Panc1 (cell line): ENCODE results near the gene SH2D1B. TPM values are rescaled to one million over a fixed set of nuclear protein-coding genes. Genes with fewer than 3 reads are reported as not detected.

Source experiments
- ATAC-seq: fragments of 200-7000 bp; cut with Tn5 transposase; 2 replicates; pipeline ENCODE4 v1.9.1; 2020; ENCODE audit warnings: mild to moderate bottlenecking, moderate library complexity
- BruUV-seq: library from RNA; stranded (reverse); fragments of 400-500 nt; replicated peaks from 2 replicates; lab custom pipeline; 2021; lab: Mats Ljungman, UMichigan
- CTCF ChIA-PET: fragments of 300-600 bp; sonication (Branson Sonifier 250); formaldehyde crosslinking; loops from one replicate; lab custom pipeline; 2022; ENCODE audit warnings: antibody characterized with exemption; lab: Charles Lee
- POLR2A ChIA-PET: fragments of 300-600 bp; sonication (Branson Sonifier 250); formaldehyde crosslinking; loops from one replicate; lab custom pipeline; 2022; ENCODE audit warnings: antibody characterized with exemption; lab: Charles Lee
- DNase-seq: peaks from one replicate; pipeline ENCODE4 v3.0.0-alpha.2; 2010; ENCODE audit warnings: low read depth, low spot score
- H3K27ac ChIP-seq: 2 replicates; pipeline ENCODE4 v1.5.1; 2011; ENCODE audit warnings: mild to moderate bottlenecking, low read length, inconsistent platforms
- H3K27me3 ChIP-seq: fragments of 200-500 bp; sonication (Bioruptor generic); 2 replicates; pipeline ENCODE4 v1.6.0; 2014; ENCODE audit warnings: low read length, inconsistent platforms; ENCODE audit not compliant: control insufficient read depth, insufficient read depth
- H3K36me3 ChIP-seq: fragments of 200-500 bp; sonication (Bioruptor generic); 2 replicates; pipeline ENCODE4 v1.5.1; 2014; ENCODE audit warnings: inconsistent platforms, mild to moderate bottlenecking, low read length, moderate library complexity; ENCODE audit not compliant: control insufficient read depth, insufficient read depth
- H3K4me1 ChIP-seq: 2 replicates; pipeline ENCODE4 v1.5.1; 2011; ENCODE audit warnings: inconsistent platforms, mild to moderate bottlenecking, low read length, moderate library complexity; ENCODE audit not compliant: control insufficient read depth, insufficient read depth
- H3K4me3 ChIP-seq, 2 experiments: 2 replicates each; pipeline ENCODE4 v1.5.1; 2011 to 2012; ENCODE audit warnings: low read depth in 2 of 2, low read length in 2 of 2, mild to moderate bottlenecking in 2 of 2, inconsistent platforms in 1 of 2, moderate library complexity in 1 of 2
- H3K9me3 ChIP-seq: fragments of 200-500 bp; sonication (Bioruptor generic); 2 replicates; pipeline ENCODE4 v1.5.1; 2014; ENCODE audit warnings: low read depth, mild to moderate bottlenecking, inconsistent platforms, low read length, moderate library complexity; ENCODE audit not compliant: control insufficient read depth, insufficient read depth
- POLR2AphosphoS5 ChIP-seq: IDR thresholded peaks from 2 replicates; pipeline ENCODE4 v1.6.1; 2012; ENCODE audit warnings: mild to moderate bottlenecking, low read depth, low read length, moderate library complexity
- SIN3A ChIP-seq: IDR thresholded peaks from 2 replicates; pipeline ENCODE4 v1.6.1; 2012; ENCODE audit warnings: low read depth, mild to moderate bottlenecking, low read length, moderate library complexity, borderline replicate concordance; ENCODE audit not compliant: insufficient read depth
- TCF7L2 ChIP-seq: IDR thresholded peaks from 2 replicates; pipeline ENCODE4 v1.6.1; 2011; ENCODE audit warnings: mild to moderate bottlenecking, low read depth, low read length, inconsistent platforms
- in situ Hi-C: cut with HindIII; loops from 2 replicates; pipeline ENCODE4 v1.10.0; 2016; ENCODE audit warnings: low sequenced_read_pairs, low pct_unique_long_range_greater_than_20kb
- intact Hi-C: fragments of 100-400 bp; cut with micrococcal nuclease; formaldehyde crosslinking; loops from one replicate; pipeline ENCODE4 v1.10.0; 2022; ENCODE audit not compliant: unreplicated experiment
- total RNA-seq: library from RNA; stranded (reverse); gene quantifications from one replicate; pipeline ENCODE4 v1.2.1, GENCODE V29; 2021; ENCODE audit not compliant: unreplicated experiment
- TF ChIP-seq, protein P1 (sequence below): fragments of 450-650 bp; IDR thresholded peaks from 2 replicates; pipeline ENCODE4 v1.5.1; 2017; ENCODE audit warnings: mild to moderate bottlenecking
- TF ChIP-seq, protein P2 (sequence below), 2 experiments: IDR thresholded peaks; 2 replicates each; pipeline ENCODE4 v1.6.1; 2011 to 2012; ENCODE audit warnings: low read depth in 2 of 2, control low read depth in 1 of 2, low read length in 1 of 2, mild to moderate bottlenecking in 1 of 2, moderate library complexity in 1 of 2; ENCODE audit not compliant: insufficient read depth in 1 of 2

The SH2D1B gene
- total RNA-seq, 1 experiment from 2014 or later: not detected

DNA sequence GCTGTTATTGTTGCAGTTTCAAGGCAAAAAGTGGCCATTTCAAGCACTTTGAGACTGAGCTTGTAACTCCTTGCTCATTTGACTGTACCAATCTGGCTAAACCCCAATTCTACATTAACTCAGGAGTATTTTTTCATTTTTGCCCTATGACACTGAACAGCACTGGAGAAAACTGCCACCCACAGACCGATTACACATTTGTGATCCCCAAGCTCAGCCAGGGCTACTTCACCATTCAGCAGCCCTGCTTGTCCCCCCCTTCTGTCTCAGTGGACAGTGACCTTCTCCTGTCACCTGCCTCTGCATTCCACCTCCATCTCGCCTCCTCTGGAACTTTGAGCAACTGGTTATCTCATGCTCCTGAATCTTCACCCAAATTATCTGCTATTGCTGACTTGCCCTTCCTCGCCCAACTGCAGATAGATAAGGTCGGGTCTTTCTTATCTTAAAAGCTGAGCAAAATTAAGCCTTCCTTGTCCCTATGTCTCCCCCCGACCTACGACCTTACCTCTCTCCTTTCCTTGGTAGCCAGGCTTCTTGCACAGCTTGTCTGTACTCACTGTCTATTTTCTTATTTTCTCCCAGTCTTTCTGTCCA is 60.6 kb downstream of the SH2D1B start:
- H3K4me3 ChIP-seq: no peak overlapping the region
- no TSS peak for BruUV-seq
- peaks cover 2% of the 10 kb centered on the region; the same call in 1 of the 2 replicates for H3K36me3 ChIP-seq
- no peaks in the 10 kb centered on the region for H3K9me3 ChIP-seq
- H3K4me1 ChIP-seq: peaks cover 46% of the 10 kb centered on the region
- H3K27me3 ChIP-seq: no peaks in the 10 kb centered on the region
- ChIA-PET CTCF (interaction anchor here (0.6 kb wide), 1 partner anchor 40 kb away, joined by 5 read pairs; no protein-coding TSS in a partner anchor), POLR2A (no interaction called here)
- DNase-seq (no peak), ATAC-seq (no peak)
- TF ChIP-seq SIN3A (no peak), POLR2AphosphoS5 (no peak), TCF7L2 (no peak)
- TF ChIP-seq, protein P1, sequence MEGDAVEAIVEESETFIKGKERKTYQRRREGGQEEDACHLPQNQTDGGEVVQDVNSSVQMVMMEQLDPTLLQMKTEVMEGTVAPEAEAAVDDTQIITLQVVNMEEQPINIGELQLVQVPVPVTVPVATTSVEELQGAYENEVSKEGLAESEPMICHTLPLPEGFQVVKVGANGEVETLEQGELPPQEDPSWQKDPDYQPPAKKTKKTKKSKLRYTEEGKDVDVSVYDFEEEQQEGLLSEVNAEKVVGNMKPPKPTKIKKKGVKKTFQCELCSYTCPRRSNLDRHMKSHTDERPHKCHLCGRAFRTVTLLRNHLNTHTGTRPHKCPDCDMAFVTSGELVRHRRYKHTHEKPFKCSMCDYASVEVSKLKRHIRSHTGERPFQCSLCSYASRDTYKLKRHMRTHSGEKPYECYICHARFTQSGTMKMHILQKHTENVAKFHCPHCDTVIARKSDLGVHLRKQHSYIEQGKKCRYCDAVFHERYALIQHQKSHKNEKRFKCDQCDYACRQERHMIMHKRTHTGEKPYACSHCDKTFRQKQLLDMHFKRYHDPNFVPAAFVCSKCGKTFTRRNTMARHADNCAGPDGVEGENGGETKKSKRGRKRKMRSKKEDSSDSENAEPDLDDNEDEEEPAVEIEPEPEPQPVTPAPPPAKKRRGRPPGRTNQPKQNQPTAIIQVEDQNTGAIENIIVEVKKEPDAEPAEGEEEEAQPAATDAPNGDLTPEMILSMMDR: no peak
- TF ChIP-seq, protein P2, sequence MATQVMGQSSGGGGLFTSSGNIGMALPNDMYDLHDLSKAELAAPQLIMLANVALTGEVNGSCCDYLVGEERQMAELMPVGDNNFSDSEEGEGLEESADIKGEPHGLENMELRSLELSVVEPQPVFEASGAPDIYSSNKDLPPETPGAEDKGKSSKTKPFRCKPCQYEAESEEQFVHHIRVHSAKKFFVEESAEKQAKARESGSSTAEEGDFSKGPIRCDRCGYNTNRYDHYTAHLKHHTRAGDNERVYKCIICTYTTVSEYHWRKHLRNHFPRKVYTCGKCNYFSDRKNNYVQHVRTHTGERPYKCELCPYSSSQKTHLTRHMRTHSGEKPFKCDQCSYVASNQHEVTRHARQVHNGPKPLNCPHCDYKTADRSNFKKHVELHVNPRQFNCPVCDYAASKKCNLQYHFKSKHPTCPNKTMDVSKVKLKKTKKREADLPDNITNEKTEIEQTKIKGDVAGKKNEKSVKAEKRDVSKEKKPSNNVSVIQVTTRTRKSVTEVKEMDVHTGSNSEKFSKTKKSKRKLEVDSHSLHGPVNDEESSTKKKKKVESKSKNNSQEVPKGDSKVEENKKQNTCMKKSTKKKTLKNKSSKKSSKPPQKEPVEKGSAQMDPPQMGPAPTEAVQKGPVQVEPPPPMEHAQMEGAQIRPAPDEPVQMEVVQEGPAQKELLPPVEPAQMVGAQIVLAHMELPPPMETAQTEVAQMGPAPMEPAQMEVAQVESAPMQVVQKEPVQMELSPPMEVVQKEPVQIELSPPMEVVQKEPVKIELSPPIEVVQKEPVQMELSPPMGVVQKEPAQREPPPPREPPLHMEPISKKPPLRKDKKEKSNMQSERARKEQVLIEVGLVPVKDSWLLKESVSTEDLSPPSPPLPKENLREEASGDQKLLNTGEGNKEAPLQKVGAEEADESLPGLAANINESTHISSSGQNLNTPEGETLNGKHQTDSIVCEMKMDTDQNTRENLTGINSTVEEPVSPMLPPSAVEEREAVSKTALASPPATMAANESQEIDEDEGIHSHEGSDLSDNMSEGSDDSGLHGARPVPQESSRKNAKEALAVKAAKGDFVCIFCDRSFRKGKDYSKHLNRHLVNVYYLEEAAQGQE (IDR thresholded peaks at IDR 0.05; ENCODE audit: insufficient read depth in 1 of 2, low read depth in 2 of 2, low read length in 1 of 2): no peak
- intact Hi-C loops: no loop called here
- peak overlapping the region; percentile 97 for H3K27ac ChIP-seq
- in situ Hi-C loops: no loop called here

DNA sequence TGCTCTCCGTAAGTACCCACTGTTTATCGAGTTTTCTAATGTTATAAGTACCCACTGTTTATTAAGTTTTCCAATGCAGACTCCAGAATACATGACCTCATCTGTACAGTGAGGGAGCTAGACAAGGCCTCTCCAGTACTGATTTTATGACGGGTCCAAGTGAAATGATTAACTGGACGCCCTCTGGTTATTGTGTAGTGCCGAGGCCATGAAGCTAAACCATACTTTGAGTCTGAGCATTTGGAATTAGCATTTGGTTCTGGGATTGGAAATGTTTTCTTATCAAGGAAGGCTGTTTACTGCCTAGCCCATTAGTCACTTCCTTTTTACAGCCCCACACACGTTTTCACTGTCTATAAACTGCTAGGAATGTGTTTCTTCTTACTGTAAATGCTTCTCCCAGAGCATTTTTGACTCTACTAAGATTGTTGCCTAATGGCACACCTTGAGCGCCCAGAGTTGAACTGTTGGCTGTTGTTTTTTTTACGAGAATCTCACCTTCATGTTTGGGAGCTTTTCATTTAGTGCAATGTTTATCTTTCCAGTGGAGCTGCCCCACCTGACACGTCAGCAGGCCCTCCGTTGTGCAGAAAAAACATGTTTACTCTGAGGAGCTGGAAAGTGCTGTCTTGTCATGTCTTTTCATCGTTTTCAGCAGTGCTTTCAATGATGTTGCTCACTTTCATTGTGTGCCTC is 62.2 kb downstream of the SH2D1B start:
- ATAC-seq (peak; percentile 92), DNase-seq (peak; percentile 66)
- no TSS peak for BruUV-seq
- peaks cover 6% of the 10 kb centered on the region; the same call in 1 of the 2 replicates for H3K36me3 ChIP-seq
- no peaks in the 10 kb centered on the region for H3K9me3 ChIP-seq
- H3K4me3 ChIP-seq: no peak overlapping the region
- peaks cover 48% of the 10 kb centered on the region for H3K4me1 ChIP-seq
- ChIA-PET CTCF (interaction anchor here (0.7 kb wide), 1 partner anchor 512 kb away, joined by 3 read pairs; no protein-coding TSS in a partner anchor), POLR2A (interaction anchor here (0.6 kb wide), 1 partner anchor 256 kb away, joined by 6 read pairs; no protein-coding TSS in a partner anchor)
- in situ Hi-C loops (no loop called here), intact Hi-C loops (no loop called here)
- 0 out of 2 replicates have a peak, but pooled peaks have one; percentile 34 for TF ChIP-seq SIN3A
- TF ChIP-seq, protein P1: no peak
- TF ChIP-seq, protein P2 (IDR thresholded peaks at IDR 0.05; ENCODE audit: insufficient read depth in 1 of 2, low read depth in 2 of 2, low read length in 1 of 2): no peak
- peak; percentile 48; the same call in 1 of the 2 replicates for TF ChIP-seq POLR2AphosphoS5
- peak; percentile 97 for TF ChIP-seq TCF7L2
- no peaks in the 10 kb centered on the region for H3K27me3 ChIP-seq
- peak overlapping the region; percentile 97 for H3K27ac ChIP-seq
